ENCODE data around the gene SLC16A12. TPM values are rescaled to one million over a fixed set of nuclear protein-coding genes. Genes with fewer than 3 reads are reported as not detected.

The SLC16A12 gene
- polyA plus RNA-seq, 4 donors: 0.21 to 0.89 TPM; not detected in 2

DNA sequence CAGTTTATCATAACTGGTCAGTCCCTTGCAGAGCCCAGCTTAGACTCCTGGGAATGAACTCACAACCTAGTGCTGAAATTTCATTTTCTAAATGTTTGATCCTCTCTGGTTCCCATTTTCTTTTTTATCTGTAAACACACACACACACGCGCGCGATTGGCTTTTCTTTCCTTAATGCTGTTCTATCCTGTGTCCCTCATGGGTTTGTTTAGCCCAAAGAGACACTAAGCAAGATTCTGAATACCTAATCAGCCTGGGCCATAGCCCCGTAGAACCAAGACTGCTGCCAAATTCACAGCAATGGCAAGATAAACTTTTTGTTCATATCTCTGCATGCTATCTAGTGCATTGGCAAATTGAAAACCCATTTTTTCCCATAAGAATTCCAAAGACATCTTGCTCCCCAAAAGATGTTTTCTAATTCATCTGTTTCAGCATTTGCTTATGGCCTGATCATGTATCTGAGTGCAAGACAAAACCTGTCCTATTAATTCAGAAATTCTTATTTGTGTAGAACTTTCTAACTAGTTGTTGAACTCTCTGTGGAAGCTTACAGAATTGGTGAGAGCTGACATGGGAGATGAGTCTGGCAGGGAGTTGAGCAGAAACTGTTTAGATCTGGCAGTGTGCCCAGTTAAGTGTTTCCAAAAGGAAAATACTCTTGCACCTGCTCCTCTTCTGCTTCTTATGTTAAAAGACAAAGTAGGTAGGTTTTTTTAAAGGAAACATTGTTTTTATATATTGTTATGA lies 144.7 kb downstream of the SLC16A12 start:
- WGBS, 3 donors: 79 to 88% (median 87%) methylated on average over 5 of the region's 5 CpGs
- no peak for FAIRE-seq

DNA sequence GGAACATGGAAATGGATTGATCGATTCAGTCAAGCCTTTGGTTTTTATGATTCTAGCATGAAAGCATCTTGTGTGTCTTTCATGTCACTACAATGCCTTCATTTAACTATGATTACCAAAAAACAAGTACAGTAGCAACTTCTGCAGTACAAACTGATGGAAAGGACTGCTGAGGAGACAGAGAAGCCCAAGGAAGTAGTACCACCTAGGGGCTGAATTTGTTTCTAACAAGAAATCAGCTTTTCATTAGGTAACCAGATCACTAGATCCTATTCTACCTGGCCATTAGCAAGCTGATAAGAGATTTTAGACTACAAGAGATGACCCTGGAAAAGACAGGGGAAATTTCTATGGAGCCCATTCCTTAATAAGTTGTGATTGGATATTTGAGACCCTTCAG lies 146.1 kb downstream of the SLC16A12 start:
- FAIRE-seq: no peak
- Histone ChIP-seq H3K4me3 (ENCODE audit: low read depth in 1 of 3, low read length in 3 of 3) (no peak overlapping the region), H3K9me3 (ENCODE audit: control insufficient read depth in 2 of 2, insufficient read depth in 1 of 2, low read depth in 1 of 2, low read length in 1 of 2) (no peaks in the 10 kb centered on the region), H3K4me1 (ENCODE audit: control insufficient read depth in 3 of 3, insufficient read depth in 2 of 3, low read depth in 1 of 3, low read length in 2 of 3) (peaks cover 0 to 8% (median 0%) of the 10 kb centered on the region in 3 donors), H3K36me3 (ENCODE audit: control insufficient read depth in 3 of 3, insufficient read depth in 2 of 3, low read depth in 1 of 3, low read length in 3 of 3) (no peaks in the 10 kb centered on the region), H3K27me3 (ENCODE audit: control insufficient read depth in 3 of 3, insufficient read depth in 3 of 3, low read length in 3 of 3) (no peaks in the 10 kb centered on the region), H3K27ac (ENCODE audit: low read depth in 1 of 3, low read length in 2 of 3) (no peak overlapping the region)
- WGBS, 3 donors: 81 to 91% (median 82%) methylated on average over 1 of the region's 1 CpG
- DNase-seq: no peak

More for the DNA sequence above, 144.7 kb downstream of the SLC16A12 start:
- H3K27ac ChIP-seq (ENCODE audit: low read depth in 1 of 3, low read length in 2 of 3): no peak overlapping the region
- no peak for DNase-seq
- H3K9me3 ChIP-seq (ENCODE audit: control insufficient read depth in 2 of 2, insufficient read depth in 1 of 2, low read depth in 1 of 2, low read length in 1 of 2): no peaks in the 10 kb centered on the region
- no peaks in the 10 kb centered on the region for H3K27me3 ChIP-seq (ENCODE audit: control insufficient read depth in 3 of 3, insufficient read depth in 3 of 3, low read length in 3 of 3)
- no peaks in the 10 kb centered on the region for H3K36me3 ChIP-seq (ENCODE audit: control insufficient read depth in 3 of 3, insufficient read depth in 2 of 3, low read depth in 1 of 3, low read length in 3 of 3)
- peaks cover 0 to 8% (median 0%) of the 10 kb centered on the region in 3 donors for H3K4me1 ChIP-seq (ENCODE audit: control insufficient read depth in 3 of 3, insufficient read depth in 2 of 3, low read depth in 1 of 3, low read length in 2 of 3)
- no peak overlapping the region for H3K4me3 ChIP-seq (ENCODE audit: low read depth in 1 of 3, low read length in 3 of 3)

DNA sequence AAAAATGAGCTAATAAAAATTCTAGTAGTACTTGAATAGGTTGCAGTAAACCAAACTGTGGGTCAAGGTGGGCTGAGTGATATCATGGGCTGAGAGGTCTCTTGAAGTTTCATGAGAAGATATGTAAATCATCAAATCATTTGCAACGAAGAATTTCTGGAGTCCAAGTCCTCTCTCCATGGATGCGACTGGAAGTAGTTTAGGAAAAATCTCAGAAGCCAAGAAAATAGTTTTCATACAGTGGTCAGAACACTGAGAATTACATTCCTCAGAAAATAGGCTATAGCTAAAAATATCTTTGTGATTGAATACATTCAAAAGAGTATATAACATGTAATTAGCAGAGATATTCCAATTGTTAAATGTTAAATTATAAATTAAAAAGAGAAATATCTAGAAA lies 146.6 kb downstream of the SLC16A12 start:
- Histone ChIP-seq H3K4me3 (ENCODE audit: low read depth in 1 of 3, low read length in 3 of 3) (no peak overlapping the region), H3K4me1 (ENCODE audit: control insufficient read depth in 3 of 3, insufficient read depth in 2 of 3, low read depth in 1 of 3, low read length in 2 of 3) (peaks cover 0 to 8% (median 0%) of the 10 kb centered on the region in 3 donors), H3K27ac (ENCODE audit: low read depth in 1 of 3, low read length in 2 of 3) (no peak overlapping the region), H3K36me3 (ENCODE audit: control insufficient read depth in 3 of 3, insufficient read depth in 2 of 3, low read depth in 1 of 3, low read length in 3 of 3) (no peaks in the 10 kb centered on the region), H3K9me3 (ENCODE audit: control insufficient read depth in 2 of 2, insufficient read depth in 1 of 2, low read depth in 1 of 2, low read length in 1 of 2) (no peaks in the 10 kb centered on the region), H3K27me3 (ENCODE audit: control insufficient read depth in 3 of 3, insufficient read depth in 3 of 3, low read length in 3 of 3) (no peaks in the 10 kb centered on the region)
- no peak for FAIRE-seq
- 73 to 86% (median 84%) methylated on average over 2 of the region's 2 CpGs for WGBS, 3 donors
- DNase-seq: no peak

DNA sequence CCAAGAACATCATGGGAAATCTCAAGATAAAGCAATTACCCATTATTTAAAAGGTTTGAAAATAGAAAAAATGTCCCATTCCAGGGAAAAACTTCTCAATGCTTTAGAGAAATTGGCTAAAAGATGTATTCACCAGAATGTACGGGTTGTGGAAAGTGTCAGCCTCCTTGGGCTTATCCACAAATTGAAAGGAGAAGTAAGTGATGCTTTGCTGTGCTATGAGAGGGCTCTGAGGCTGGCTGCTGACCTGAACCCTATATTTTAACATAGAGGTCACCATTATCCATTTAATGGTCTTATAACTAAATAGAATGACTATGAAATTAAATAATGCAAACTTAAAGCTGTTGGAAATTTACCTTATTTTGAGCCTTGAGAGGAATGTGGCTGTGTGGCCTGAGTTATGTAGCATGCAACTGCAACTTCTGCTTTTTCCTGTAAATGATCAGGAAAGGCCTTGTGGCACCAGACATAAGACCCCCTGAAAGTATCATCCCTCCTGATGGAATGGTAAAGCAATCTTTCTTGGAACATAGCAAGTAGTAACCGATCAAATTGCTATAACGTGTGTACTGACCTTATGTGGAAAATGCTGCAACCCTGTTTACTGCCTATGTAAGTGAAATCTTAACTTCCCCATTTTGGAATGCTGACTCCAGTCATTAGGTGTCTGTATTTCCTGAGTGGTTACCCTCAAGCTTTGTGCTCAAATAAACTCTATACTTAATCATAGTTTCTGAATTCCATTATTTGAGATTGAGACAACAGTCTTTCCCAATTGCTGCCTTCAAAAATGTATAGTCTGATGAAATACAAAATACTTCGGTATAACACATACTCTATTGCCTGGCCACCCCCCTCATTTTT lies 150.7 kb downstream of the SLC16A12 start:
- Histone ChIP-seq H3K4me1 (ENCODE audit: control insufficient read depth in 3 of 3, insufficient read depth in 2 of 3, low read depth in 1 of 3, low read length in 2 of 3) (no peaks in the 10 kb centered on the region), H3K27ac (ENCODE audit: low read depth in 1 of 3, low read length in 2 of 3) (no peak overlapping the region)
- FAIRE-seq: no peak

DNA sequence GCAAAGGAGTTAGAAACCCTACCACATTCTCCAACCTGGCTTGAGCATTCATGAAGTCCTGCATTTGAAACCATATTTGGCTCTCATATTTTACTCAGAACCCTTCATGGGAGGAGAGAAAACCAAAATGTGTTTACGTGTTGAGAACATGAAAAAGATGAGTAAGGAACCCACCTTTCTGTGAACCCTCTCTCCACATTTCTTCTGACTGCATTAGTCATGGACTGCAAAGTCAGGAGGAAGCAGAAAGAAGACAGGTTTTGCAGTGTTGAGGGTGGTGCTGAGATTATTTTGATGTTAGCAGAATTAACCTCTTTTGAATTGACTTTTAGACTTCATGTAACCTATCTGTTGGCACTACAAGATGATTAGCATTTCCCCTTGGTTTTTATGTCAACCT lies 152.6 kb downstream of the SLC16A12 start:
- Histone ChIP-seq H3K27me3 (ENCODE audit: control insufficient read depth in 3 of 3, insufficient read depth in 3 of 3, low read length in 3 of 3) (no peaks in the 10 kb centered on the region), H3K4me3 (ENCODE audit: low read depth in 1 of 3, low read length in 3 of 3) (no peak overlapping the region), H3K27ac (ENCODE audit: low read depth in 1 of 3, low read length in 2 of 3) (no peak overlapping the region), H3K4me1 (ENCODE audit: control insufficient read depth in 3 of 3, insufficient read depth in 2 of 3, low read depth in 1 of 3, low read length in 2 of 3) (no peaks in the 10 kb centered on the region), H3K36me3 (ENCODE audit: control insufficient read depth in 3 of 3, insufficient read depth in 2 of 3, low read depth in 1 of 3, low read length in 3 of 3) (no peaks in the 10 kb centered on the region), H3K9me3 (ENCODE audit: control insufficient read depth in 2 of 2, insufficient read depth in 1 of 2, low read depth in 1 of 2, low read length in 1 of 2) (no peaks in the 10 kb centered on the region)
- DNase-seq: no peak
- 75 to 95% (median 94%) methylated on average over 1 of the region's 1 CpG for WGBS, 3 donors
- FAIRE-seq: no peak

More for the DNA sequence above, 150.7 kb downstream of the SLC16A12 start:
- 78 to 87% (median 86%) methylated on average over 4 of the region's 4 CpGs for WGBS, 3 donors
- DNase-seq: no peak
- Histone ChIP-seq H3K9me3 (ENCODE audit: control insufficient read depth in 2 of 2, insufficient read depth in 1 of 2, low read depth in 1 of 2, low read length in 1 of 2) (no peaks in the 10 kb centered on the region), H3K4me3 (ENCODE audit: low read depth in 1 of 3, low read length in 3 of 3) (no peak overlapping the region), H3K36me3 (ENCODE audit: control insufficient read depth in 3 of 3, insufficient read depth in 2 of 3, low read depth in 1 of 3, low read length in 3 of 3) (no peaks in the 10 kb centered on the region), H3K27me3 (ENCODE audit: control insufficient read depth in 3 of 3, insufficient read depth in 3 of 3, low read length in 3 of 3) (no peaks in the 10 kb centered on the region)

Other genes starting within 250 kb of the SLC16A12 start
- gene IFIT2, start 233.5 kb downstream of the SLC16A12 start, polyA plus RNA-seq: 1 to 10 TPM; 2.3 to 4.9 (median 4.5) TPM
- 10 to 100 TPM; 16.2 to 19.5 (median 16.9) TPM for gene IFIT3, start 207.6 kb downstream of the SLC16A12 start, polyA plus RNA-seq
- under 1 TPM in 1 of 4 donors, not detected in 3; 0.04 TPM for gene IFIT1B, start 157.5 kb downstream of the SLC16A12 start, polyA plus RNA-seq
- gene IFIT1, start 143.0 kb downstream of the SLC16A12 start, polyA plus RNA-seq: 1 to 10 TPM; 1.4 to 7.5 (median 3.1) TPM
- 10 to 100 TPM in 1 of 4 donors, 1 to 10 TPM in 3; 4.5 to 12.9 (median 7.9) TPM for gene IFIT5, start 121.0 kb downstream of the SLC16A12 start, polyA plus RNA-seq
- 10 to 100 TPM; 13.1 to 27.7 (median 21.4) TPM for gene PANK1, start 109.6 kb upstream of the SLC16A12 start, polyA plus RNA-seq
- 1 to 10 TPM; 1.6 to 9.1 (median 3.9) TPM for gene KIF20B, start 166.0 kb upstream of the SLC16A12 start, polyA plus RNA-seq

All from small intestine (tissue), 7 donors.